ENCODE results near the gene APOC3.

APOC3 gene

DNA sequence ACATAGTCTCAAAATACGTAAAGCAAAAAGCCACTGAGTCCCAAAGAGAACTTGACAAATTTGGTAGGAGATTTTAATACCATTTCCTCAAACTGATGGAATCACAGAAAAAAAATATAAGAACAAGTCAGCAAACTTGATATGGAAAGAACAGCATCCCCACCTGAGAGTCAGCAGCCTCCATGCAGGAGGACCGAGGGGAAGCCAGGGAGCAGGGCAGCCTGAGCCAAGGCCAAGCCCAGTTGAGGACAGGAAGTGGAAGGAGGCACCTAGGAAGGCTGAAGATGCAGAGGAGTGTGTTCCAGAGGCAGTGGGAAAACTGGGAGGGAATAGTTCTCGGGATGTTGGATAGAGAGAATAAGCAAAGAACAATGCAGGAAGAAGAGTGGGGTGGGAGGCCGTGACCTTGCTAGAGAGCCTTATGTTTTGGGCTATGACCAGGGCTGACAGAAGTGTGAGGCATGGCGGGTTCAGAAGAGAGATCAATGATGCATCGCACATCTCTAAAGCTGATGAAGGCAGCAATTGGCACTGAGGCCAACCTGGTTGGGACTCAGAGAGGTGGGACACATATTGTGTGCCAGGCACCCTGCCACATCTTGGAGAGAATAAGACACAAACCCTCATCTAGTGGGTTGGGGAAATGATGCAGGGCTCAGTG is 22.0 kb upstream of the APOC3 start:
- no peak for DNase-seq

DNA sequence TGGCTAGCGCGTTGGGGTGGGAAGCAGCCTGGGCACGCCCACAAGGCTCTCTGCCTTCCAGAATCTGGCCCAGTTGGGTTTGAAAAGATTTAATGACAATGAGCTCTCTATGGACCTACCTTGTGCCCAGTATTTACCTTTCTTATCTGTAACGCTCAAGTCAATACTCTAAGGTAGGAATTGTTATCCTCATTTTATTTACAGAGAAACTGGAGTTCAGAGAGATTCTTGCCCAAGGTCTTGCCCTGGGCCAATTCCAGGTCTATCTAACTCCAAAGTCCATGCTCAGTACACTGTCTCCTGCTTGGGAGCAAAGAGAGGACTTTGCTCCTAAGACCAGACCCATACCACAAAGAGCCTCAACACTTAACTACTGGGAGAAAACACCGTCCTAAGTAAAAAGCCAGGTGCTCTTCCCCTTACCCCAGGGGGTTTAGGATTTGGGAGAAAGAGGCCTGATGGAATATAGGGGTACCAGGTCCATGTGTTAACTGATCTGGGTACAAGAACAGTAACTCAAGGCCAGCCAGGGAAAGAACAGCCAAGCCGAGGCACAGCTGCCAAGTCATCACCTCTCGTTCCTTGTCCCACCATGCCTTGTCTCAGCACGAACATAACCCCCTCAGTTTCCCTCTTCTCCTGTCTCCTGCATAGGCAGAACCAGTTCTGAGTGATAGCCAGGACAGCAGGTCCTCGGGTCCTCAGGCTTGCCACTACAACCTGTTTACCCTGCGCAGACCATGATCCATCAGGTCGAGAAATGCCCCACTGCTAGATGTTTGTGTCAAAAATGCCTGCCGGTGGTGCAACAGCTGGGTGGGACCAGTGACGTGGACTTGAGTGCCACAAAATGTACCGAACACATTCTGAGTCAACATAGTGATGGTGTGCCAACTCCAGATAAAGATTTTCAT is 21.2 kb upstream of the APOC3 start:
- DNase-seq, result no peak

DNA sequence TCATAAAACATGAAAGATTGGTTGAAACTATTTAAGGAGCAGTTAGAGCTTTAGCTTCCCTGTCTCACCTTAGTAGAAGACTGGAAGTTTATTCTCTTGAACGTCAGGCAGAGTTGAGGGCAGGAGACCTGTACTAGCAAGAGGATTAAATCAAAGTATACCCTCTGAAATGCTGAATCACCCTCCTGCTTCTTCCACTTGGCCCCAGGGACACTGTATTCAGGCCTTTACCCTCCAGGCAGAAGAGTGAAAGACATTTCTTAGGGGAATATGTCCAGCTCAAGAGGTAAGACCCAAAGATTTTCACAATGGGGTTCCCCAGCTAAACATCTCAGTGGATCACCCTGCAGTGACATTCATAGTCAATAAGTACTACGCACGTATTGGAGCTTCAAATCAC is 18.5 kb upstream of the APOC3 start:
- DNase-seq, result no peak

DNA sequence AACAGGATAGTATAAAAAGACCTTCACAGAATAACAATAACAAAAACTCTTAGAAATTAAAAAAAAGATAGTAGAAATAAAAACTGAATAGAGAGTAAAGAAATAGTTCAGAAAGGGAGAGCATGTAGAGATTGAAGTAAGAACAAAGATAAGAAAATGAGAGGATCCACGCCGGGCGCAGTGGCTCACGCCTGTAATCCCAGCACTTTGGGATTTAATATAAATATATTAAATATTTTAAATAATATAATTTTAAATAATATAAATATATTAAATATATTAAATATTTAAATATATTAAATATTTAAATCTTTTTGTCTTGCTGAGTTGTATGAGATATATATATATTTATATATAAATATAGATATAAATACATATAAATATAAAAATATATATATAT is 17.6 kb upstream of the APOC3 start:
- DNase-seq, result no peak

DNA sequence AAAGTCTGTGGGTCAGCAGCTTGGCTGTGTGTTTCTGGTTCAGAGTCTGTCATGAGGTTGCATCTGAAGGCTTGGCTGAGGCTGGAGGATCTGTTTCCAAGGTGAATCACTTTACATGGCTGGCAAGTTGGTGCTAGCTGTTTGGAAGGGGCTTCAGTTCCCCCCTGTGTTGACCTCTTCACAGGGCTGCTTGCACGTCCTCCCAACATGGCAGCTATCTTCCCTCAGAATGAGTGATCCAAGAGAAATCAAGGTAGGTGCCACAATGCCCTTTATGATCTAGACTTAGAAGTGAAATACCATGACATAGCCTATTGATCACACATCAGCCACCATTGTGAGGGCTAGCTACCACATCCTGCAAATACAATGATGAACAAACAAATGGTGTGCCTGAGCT is 16.5 kb upstream of the APOC3 start:
- DNase-seq, result no peak

DNA sequence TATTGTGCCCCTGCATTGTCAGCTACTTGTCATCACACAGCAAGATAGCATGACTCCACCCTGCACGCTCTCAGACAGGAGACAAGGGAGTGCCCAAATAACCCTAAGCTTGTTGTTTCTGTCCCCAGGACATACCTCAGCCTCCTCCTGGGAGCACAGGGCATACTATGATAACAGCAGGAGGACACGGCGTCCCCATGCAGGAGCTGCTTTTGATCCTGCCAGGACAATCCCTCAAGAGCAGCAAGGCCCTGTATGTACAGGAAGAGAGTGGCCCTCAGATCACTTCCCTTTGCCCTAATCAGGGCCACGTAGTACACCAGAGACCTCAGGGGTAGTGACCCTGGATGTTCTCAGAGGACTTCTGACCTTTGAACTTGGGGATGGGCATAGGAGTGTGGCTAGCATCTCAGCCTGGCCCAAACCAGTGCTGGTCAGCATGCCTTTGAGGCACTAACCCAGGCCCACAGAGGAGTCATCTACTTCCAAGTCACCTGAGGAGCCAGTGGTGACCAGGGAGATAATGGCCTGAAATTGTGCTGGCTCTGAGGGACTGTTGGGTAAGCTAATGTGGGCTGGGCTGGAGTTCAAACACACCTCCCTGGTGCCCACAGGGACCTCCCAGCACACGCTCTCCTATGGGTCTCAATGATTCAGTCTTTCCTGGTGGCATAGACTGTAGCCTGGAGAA is 15.8 kb upstream of the APOC3 start:
- DNase-seq, result no peak

DNA sequence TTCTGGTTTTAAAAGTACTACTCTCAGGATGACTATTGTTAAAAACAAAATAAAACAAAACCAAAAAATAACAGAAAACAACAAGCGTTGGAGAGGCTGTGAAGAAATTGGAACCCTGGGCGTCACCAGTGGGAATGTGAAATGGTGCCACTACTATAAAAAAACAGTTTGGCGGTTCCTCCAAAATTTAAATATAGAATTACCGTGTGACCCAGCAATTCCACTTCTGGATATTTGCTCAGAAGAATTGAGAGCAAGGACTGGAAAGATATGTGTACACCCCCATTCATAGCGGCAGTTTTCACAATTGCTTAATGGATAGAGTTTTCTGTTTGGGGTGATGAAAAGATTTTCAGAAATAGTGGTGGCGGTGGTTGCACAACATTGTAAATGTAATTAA is 15.2 kb upstream of the APOC3 start:
- no peak for DNase-seq

DNA sequence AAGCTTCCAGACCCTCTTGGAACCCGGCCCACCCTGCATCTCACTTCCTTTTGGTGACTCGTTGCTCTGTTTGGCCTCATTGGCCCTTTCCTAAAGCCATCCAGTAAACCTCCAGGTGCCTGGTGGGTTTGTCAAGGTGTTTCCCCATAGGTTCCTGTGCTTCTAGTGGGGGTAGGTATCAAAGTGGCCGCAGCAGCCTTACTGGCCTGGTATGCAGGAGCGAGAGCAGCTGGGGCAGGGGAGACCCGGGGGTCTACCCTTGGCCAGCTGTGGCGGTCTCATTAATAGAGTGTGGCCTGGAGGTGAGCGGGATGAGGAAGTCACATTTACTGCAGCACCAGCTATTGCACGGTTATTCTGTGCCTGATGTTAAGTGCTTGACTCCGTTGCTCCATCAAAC is 10.7 kb upstream of the APOC3 start:
- no peak for DNase-seq

DNA sequence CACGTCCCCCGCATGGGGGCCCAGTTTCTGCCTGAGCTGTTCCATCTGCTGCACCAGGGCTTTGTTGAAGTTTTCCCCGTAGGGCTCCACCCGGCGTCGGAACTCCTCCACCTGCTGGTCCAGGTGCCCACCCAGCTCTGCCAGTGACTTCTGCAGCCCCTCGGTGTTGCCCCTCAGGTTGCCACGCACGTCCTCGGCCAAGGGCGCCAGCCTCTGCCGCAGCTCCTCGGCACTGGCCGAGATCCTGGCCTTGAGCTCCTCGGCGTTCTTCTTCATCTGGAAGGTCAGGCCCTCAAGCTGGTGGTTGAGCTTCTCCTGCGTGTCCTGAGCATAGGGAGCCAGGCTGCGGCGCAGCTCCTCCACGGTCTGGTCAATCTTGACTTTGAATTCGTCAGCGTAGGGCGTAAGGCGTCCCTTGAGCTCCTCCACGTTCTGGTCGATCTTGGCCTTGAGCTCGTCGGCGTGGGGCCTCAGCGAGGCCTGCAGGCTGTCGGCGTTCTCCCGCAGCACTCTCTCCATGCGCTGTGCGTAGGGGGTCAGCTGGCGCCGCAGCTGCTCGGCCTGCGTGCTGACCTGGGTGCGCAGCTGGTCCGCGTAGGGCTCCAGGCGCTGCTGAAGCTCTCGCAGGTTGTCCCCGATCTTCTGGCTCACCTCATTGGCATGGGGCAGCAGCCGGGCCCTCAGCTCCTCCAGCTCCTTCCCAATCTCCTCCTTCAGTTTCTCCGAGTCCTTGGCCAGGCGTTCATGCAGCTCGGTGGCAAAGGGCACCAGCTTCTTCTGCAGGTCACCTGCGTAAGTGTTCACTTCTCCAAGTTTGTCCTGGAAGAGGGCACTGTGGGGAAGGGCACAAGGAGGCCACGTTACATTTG is 8.4 kb upstream of the APOC3 start:
- DNase-seq, result no peak

DNA sequence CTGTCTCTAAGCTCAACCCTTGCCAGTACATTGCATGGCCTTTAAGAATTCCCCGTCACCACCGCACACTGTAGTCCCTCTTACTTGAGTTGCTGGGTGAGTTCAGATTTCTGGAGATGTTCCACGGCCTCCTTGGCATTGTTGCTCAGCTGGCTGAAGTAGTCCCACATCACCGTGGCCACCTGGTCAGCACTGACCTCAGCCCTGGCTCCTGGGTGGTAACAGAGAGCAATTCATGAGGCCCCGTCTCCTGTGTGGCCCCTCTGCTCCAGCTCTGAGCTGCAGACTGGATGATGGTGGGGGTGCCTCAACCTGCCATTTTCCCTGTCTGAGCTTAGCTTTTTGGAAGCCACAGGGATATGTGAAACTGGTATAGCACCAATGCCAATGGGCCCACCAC is 7.1 kb upstream of the APOC3 start:
- DNase-seq, result no peak

DNA sequence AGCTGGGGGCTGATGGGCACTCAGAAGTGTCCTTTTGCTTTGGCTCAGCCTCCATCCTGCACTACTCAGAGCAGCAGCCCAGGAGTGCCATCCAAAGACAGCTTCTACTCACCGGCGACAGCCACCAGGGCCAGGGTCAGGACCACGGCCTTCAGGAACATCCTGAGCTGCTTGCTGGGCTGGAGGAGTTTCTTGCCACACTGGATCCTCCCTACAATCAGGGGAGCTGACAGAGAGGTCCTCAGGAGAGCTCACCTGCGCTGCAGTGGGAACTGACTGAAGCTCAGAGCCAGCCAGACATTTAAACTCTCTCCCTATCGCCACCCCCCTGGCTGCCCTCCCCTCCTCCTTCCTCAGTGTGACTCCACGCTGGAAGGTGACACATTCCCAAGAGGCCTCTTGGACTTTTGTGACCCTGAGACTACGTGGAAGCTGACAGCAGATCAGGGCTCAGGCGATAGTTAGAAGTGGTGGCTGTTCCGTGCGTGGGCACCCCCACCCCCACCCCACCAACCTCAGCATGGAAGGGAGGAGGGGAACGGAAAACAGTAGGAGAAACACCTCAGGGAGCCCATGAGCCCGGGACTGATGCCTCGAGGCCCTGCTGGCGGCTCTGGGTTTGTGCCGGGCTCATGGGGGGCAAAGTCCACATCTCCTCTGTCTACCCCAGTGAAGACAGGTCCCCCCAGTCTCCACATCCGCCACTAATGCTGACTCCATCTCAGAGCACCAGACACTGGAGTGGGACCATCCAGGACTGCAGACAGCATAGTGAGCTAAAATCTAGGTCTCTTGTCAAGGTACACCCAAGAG is 6.5 kb upstream of the APOC3 start, which contains the start of gene APOA4:
Gene APOA4 (minus strand): TSS at position 274 of the 813 bp plus-strand sequence. CDS start 113 bp downstream, at position 161.
- DNase-seq, result no peak

DNA sequence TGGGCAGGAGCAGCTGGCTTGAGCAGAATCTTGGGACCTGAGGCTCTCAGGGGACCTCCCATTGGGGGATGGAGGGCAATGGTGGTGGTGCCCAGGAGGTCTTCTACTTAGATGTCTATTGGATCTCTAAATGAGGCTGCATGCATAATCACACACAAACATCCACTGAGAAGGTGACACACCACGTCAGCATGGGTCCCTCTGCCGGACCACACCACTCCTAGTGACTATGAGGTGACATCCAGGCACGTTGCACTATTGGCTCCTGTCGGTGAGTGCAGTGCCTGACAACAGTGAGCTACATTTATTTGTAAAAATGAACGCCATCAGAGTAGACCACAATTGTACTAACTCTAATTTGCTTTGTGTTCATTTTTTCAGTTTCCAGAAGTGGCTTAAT is 4.3 kb upstream of the APOC3 start:
- no peak for DNase-seq

DNA sequence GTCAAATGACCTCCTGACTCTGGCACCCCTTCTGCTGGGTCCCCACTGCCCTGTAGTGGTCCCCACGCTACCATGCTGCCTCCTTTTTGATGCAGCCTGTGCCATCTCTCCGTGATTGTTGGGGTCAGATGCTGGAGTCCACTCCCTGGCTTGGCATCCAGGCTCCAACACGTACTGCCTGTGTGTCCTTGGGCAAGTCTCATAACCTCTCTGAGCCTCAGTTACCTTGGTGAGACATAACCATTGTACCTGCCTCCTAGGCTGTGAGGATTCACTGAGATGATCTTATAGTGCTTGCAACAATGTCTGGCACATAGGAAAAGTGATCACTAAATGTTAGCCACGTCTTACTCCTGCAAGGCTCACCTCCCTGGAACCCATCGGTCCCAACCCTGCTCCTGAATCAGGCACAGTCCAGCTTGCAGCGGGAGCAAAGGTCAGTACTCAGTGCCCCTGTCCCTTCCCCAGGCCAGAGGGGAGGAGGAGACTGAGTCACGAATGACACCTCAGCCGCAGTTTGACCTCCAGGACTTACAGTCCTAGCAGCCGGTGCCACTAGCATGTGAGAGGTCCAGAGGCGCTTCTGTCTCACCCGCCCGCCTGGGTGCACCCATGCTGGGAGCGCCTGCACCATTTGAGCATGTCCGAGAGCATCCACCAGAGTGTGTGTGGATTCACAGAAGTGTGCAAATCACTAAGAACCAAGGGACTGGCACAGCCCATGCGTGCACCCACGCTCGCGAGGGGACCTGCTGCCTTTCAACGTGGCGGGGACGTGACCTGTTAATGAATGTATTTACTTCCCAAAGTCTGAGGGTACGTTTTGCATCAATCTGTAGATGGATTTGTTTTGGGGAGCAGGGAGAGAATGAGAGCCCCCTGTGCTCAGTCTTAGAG is 3.6 kb upstream of the APOC3 start:
- DNase-seq, result no peak

DNA sequence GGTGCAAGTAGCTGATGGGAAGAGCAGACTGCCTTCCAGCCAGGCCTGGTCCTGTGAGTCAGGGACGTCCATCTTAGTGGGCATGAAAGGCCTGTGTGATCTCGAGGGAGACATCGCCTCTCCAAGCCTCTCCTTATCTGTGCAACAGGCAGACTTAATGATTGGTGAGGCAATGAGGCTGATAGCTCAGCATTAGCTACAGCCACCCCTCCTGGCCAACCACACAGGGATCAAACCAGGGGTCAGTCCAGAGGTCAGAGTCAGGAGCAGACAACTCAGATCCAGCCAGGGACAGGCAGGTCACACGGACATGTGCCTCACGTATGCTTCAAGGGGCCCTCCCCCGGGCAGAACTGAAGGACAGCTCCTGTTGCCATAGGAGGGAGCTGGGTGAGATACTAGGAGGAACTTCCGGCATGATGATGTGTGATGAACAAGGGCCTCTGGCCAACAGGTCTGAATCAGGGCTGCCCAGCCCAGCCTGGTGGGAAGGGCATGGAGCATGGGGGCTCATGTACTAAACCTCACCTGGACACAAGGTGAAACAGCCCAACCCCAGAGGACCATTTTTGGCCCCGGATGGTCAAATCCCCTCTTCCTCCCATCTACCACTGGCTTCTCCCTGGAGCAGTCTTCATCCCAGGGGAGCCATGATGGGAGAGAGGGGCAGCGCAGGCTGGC is 2.8 kb upstream of the APOC3 start:
- no peak for DNase-seq

DNA sequence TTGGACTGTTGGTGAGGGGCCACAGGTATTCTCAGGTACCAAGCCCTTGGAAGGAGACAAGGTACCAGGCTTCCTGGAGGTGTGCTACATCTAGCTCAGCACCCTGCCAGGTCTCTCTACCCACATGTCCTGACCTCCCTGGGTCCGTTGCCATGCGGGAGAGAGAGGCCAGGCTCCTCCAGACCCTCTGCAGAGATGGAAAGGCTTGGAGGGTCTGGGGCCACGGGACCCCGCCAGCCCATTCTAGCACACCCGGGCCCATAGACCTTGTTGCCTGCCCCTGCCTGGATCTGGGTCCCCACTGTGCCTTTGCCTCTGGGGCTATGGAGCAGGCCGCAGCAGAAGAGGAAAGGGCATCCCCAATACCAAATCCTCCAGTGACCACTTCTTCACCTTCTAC is 2.2 kb upstream of the APOC3 start:
- no peak for DNase-seq

DNA sequence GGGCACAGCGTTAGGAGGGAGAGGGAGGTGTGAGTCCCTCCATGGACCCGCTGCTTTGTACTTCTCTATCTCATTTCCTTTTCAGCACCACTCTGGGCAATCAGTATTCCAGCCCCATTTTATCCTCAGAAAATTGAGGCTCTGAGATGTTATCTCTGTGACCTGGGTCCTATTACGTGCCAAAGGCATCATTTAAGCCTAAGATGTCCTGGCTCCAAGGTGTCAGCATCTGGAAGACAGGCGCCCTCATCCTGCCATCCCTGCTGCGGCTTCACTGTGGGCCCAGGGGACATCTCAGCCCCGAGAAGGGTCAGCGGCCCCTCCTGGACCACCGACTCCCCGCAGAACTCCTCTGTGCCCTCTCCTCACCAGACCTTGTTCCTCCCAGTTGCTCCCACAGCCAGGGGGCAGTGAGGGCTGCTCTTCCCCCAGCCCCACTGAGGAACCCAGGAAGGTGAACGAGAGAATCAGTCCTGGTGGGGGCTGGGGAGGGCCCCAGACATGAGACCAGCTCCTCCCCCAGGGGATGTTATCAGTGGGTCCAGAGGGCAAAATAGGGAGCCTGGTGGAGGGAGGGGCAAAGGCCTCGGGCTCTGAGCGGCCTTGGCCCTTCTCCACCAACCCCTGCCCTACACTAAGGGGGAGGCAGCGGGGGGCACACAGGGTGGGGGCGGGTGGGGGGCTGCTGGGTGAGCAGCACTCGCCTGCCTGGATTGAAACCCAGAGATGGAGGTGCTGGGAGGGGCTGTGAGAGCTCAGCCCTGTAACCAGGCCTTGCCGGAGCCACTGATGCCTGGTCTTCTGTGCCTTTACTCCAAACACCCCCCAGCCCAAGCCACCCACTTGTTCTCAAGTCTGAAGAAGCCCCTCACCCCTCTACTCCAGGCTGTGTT is 829 bp upstream of the APOC3 start:
- DNase-seq, result no peak

DNA sequence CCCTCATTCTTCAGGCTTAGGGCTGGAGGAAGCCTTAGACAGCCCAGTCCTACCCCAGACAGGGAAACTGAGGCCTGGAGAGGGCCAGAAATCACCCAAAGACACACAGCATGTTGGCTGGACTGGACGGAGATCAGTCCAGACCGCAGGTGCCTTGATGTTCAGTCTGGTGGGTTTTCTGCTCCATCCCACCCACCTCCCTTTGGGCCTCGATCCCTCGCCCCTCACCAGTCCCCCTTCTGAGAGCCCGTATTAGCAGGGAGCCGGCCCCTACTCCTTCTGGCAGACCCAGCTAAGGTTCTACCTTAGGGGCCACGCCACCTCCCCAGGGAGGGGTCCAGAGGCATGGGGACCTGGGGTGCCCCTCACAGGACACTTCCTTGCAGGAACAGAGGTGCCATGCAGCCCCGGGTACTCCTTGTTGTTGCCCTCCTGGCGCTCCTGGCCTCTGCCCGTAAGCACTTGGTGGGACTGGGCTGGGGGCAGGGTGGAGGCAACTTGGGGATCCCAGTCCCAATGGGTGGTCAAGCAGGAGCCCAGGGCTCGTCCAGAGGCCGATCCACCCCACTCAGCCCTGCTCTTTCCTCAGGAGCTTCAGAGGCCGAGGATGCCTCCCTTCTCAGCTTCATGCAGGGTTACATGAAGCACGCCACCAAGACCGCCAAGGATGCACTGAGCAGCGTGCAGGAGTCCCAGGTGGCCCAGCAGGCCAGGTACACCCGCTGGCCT is 641 bp downstream of the APOC3 start:
- DNase-seq, result no peak

DNA sequence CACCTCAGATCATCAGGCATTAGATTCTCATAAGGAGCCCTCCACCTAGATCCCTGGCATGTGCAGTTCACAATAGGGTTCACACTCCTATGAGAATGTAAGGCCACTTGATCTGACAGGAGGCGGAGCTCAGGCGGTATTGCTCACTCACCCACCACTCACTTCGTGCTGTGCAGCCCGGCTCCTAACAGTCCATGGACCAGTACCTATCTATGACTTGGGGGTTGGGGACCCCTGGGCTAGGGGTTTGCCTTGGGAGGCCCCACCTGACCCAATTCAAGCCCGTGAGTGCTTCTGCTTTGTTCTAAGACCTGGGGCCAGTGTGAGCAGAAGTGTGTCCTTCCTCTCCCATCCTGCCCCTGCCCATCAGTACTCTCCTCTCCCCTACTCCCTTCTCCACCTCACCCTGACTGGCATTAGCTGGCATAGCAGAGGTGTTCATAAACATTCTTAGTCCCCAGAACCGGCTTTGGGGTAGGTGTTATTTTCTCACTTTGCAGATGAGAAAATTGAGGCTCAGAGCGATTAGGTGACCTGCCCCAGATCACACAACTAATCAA is 2.2 kb downstream of the APOC3 start:
- no peak for DNase-seq
